Jurkat, Clone E6-1 (cell line): ENCODE results near the gene CORO7.

ENCODE experiments used
- DNase-seq: peaks from one replicate; pipeline ENCODE4 v3.0.0-alpha.2; 2011; ENCODE audit warnings: low read depth, low spot score
- H3K4me3 ChIP-seq: 2 replicates; pipeline ENCODE4 v1.5.1; 2011; ENCODE audit warnings: mild to moderate bottlenecking, low read length, control low read depth, moderate library complexity

The CORO7 gene

GRCh38 chr16:4376126-4376892 is 40.1 kb downstream of the CORO7 start:
- DNase-seq = no peak
- H3K4me3 ChIP-seq = no peak overlapping the region

DNA sequence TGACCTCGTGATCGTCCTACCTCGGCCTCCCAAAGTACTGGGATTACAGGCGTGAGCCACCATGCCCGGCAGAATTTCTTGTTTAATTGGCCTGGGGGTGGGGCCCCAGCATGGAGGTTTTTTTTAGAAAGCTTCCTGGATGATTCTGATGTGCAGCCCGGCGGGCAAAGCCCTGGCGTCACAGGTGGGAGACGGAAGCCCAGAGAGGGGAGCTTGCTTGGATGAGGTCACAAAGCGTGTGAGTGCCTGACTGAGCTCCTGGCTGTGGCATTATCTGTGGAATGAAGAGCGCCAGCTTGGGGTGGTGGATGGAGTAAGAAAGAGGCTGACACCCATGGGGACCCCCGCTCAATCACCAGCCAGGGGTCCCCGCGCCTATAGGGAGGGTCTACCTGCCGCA is 40.7 kb downstream of the CORO7 start:
- H3K4me3 ChIP-seq = no peak overlapping the region
- no peak for DNase-seq

DNA sequence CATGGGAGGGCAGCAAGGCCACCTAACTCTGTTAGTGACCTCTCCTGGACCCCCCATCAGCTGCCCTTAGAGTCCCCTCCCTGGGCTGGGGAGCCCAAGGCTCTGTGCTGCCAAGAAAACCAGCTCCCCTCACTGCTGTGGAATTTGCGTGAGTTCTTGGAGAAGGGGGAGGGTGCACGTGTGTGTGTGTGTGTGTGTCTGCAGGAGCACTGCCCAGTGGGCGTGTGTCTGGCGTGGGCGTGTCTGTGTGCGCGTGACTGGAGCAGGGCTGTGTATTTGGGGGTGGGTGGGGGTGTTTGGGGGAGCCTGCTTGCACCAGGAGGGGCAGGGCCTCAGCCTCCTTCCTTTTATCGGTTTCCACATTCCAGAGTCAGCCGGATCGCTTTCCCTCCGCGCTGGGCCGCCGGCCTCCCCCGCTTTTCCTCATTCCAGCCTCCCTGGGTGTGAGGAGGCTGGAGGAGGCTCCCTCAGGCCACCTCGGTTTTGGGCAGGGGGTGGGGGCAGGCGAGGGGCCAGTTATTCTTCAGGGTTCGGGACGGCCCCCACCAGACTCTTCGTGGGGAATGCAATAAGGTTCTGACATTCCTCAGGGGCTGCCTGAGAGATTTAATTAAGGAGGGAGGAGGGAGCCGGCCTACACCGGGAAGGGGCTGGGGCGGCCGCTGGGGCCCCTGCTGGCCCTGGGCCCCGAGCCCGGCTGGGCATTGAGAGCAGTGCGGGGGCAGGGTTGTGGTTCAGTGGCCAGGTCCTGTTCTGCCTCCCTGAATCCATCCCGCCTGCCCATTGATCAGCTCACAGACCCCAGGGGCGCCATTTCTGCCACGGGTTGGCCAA is 42.3 kb downstream of the CORO7 start:
- no peak for DNase-seq
- H3K4me3 ChIP-seq = no peak overlapping the region

DNA sequence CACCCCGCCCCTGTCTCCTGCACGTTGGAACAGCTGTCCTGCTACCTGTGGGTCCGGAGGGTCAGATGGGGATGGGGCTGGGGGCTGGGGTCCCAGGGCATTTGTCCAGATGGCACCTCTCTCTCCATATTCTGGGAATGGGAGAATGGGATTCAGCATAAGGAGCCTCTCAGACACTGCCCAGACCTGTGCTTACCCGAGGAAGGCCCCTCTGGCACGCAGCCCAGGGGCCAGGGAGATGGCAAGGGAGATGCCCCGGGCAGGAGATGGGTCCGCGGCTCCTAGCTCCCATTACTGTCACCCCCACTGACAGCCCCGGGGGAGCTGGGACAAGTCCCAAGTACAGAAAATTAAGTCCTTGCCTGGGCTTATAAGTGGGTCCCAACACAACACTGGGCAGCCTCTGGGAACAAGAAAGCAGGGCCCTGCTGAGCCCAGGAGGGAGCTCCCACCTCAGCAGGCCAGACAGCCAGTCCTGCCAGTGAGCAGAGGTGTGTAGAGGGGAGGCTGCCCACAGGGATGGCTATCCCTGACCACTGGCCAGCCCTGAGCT is 43.0 kb downstream of the CORO7 start:
- no peak for DNase-seq
- no peak overlapping the region for H3K4me3 ChIP-seq

- no peak overlapping the region for H3K4me3 ChIP-seq
- no peak for DNase-seq
These were observed 43.6 kb downstream of the CORO7 start for GRCh38 chr16:4372578-4373355.

DNA sequence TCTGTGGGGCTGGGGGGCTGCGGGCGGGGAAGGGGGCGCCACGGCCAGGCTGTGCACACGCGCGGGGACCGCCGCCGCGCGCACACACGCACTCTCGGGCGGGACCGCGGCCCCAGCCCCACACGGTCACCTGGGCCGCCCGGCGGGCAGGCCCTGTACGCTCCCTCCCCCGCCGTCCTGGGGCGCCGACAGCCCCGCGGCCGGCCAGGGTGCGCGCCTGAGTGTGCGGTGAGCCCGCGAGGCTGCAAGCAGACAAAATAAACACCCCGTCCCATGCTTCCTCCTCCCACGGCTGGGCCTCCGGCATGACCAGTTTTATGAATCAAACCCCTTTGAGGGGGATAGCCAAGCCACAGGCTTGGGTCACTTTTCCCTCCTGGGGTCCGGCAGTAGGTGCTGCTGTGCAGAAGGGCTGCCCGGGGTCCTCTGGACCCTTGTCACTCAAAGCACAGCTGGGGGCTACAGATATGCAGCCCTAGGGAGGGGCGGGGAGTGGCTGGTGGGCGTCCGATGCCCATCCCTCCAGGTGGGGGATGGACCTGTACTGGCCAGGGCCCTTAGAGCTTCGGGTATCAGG is 44.3 kb downstream of the CORO7 start:
- H3K4me3 ChIP-seq = peak overlapping the region; percentile 13
- no peak for DNase-seq

- DNase-seq = peak; percentile 32
- H3K4me3 ChIP-seq = peak within 1 kb of the TSS; percentile 13
These were observed 44.9 kb downstream of the CORO7 start, which contains the start of gene VASN for GRCh38 chr16:4371357-4372000. TSS of gene VASN (plus strand) at chr16:4371848. CDS start at chr16:4380878, 9,030 bp downstream.

GRCh38 chr16:4370570-4371356 is 45.6 kb downstream of the CORO7 start:
- no peak overlapping the region for H3K4me3 ChIP-seq
- no peak for DNase-seq

GRCh38 chr16:4370151-4370550 is 46.2 kb downstream of the CORO7 start:
- DNase-seq = no peak
- no peak overlapping the region for H3K4me3 ChIP-seq

GRCh38 chr16:4369007-4369733 is 47.2 kb downstream of the CORO7 start:
- H3K4me3 ChIP-seq = no peak overlapping the region
- no peak for DNase-seq

- no peak for DNase-seq
- H3K4me3 ChIP-seq = no peak overlapping the region
These were observed 49.0 kb downstream of the CORO7 start for GRCh38 chr16:4367393-4367856.

GRCh38 chr16:4366016-4366415 is 50.4 kb downstream of the CORO7 start:
- no peak overlapping the region for H3K4me3 ChIP-seq
- DNase-seq = no peak

GRCh38 chr16:4365615-4366014 is 50.8 kb downstream of the CORO7 start:
- DNase-seq = no peak
- no peak overlapping the region for H3K4me3 ChIP-seq

DNA sequence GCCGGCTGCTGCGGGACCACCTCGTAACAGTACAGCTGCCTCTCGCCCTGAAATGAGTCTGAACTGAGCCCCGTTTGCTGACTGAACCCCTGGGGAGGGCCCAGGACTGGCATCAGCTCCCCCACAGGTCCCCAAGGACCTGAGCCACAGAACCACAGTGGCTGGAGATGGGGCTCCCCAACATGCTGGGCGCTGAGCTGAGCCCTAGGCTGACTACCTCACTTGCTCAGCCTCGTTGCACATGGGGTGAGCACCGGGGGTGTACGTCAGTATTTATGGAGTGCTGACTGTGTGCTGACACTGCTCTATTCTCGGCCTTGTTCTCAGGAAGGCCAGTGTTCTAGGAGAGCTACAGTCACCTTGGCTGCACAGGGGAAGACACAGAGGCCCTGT is 51.4 kb downstream of the CORO7 start:
- no peak for DNase-seq
- H3K4me3 ChIP-seq = no peak overlapping the region

GRCh38 chr16:4364196-4365013 is 52.0 kb downstream of the CORO7 start:
- no peak for DNase-seq
- H3K4me3 ChIP-seq = no peak overlapping the region

GRCh38 chr16:4362476-4363135 is 53.8 kb downstream of the CORO7 start:
- H3K4me3 ChIP-seq = no peak overlapping the region
- DNase-seq = no peak
